ENCODE results near the gene NUDT3.

The NUDT3 gene

GRCh38 chr6:34295721-34296120 is 96.7 kb downstream of the NUDT3 start:
- TF ChIP-seq CTCF (conservative IDR thresholded peaks at IDR 0.05; ENCODE audit: low read depth, low read length), result no peak
- no peak overlapping the region for H3K27ac ChIP-seq

GRCh38 chr6:34292954-34293353 is 99.5 kb downstream of the NUDT3 start:
- Histone ChIP-seq H3K27ac (no peak overlapping the region), H3K9ac (no peak overlapping the region)

More at GRCh38 chr6:34295721-34296120, 96.7 kb downstream of the NUDT3 start:
- no peaks in the 10 kb centered on the region for H3K79me2 ChIP-seq (ENCODE audit: insufficient read depth, low read depth)
- H3K36me3 ChIP-seq (ENCODE audit: insufficient read depth), result peaks cover 4% of the 10 kb centered on the region; the same call in 1 of the 2 replicates
- no peak overlapping the region for H3K4me2 ChIP-seq
- H3K9ac ChIP-seq, result no peak overlapping the region
- H3K27me3 ChIP-seq (ENCODE audit: insufficient read depth, low read depth), result no peaks in the 10 kb centered on the region
- H4K20me1 ChIP-seq (ENCODE audit: insufficient read depth), result no peaks in the 10 kb centered on the region
- no peak overlapping the region for H3K4me3 ChIP-seq (IDR thresholded peaks at IDR 0.05; ENCODE audit: insufficient read depth, low read depth, low read length)
- H3K4me1 ChIP-seq (ENCODE audit: low read depth, poor library complexity, severe bottlenecking), result no peaks in the 10 kb centered on the region
- no peak overlapping the region for H2AFZ ChIP-seq (ENCODE audit: low read depth)

GRCh38 chr6:34289137-34289536 is 103.3 kb downstream of the NUDT3 start:
- Histone ChIP-seq H3K79me2 (ENCODE audit: insufficient read depth, low read depth) (no peaks in the 10 kb centered on the region), H3K4me2 (no peak overlapping the region), H3K27ac (no peak overlapping the region), H3K27me3 (ENCODE audit: insufficient read depth, low read depth) (no peaks in the 10 kb centered on the region), H2AFZ (ENCODE audit: low read depth) (no peak overlapping the region), H3K9ac (no peak overlapping the region), H4K20me1 (ENCODE audit: insufficient read depth) (no peaks in the 10 kb centered on the region), H3K4me1 (ENCODE audit: low read depth, poor library complexity, severe bottlenecking) (no peaks in the 10 kb centered on the region), H3K4me3 (IDR thresholded peaks at IDR 0.05; ENCODE audit: insufficient read depth, low read depth, low read length) (no peak overlapping the region), H3K36me3 (ENCODE audit: insufficient read depth) (no peaks in the 10 kb centered on the region)
- TF ChIP-seq CTCF (conservative IDR thresholded peaks at IDR 0.05; ENCODE audit: low read depth, low read length), result no peak

More at GRCh38 chr6:34292954-34293353, 99.5 kb downstream of the NUDT3 start:
- no peaks in the 10 kb centered on the region for H3K79me2 ChIP-seq (ENCODE audit: insufficient read depth, low read depth)
- no peak for TF ChIP-seq CTCF (conservative IDR thresholded peaks at IDR 0.05; ENCODE audit: low read depth, low read length)
- no peak overlapping the region for H3K4me2 ChIP-seq
- H3K27me3 ChIP-seq (ENCODE audit: insufficient read depth, low read depth), result no peaks in the 10 kb centered on the region
- no peaks in the 10 kb centered on the region for H4K20me1 ChIP-seq (ENCODE audit: insufficient read depth)
- H3K4me3 ChIP-seq (IDR thresholded peaks at IDR 0.05; ENCODE audit: insufficient read depth, low read depth, low read length), result no peak overlapping the region
- H3K4me1 ChIP-seq (ENCODE audit: low read depth, poor library complexity, severe bottlenecking), result no peaks in the 10 kb centered on the region
- peaks cover 4% of the 10 kb centered on the region; the same call in 1 of the 2 replicates for H3K36me3 ChIP-seq (ENCODE audit: insufficient read depth)
- H2AFZ ChIP-seq (ENCODE audit: low read depth), result no peak overlapping the region

GRCh38 chr6:34288581-34288980 is 103.9 kb downstream of the NUDT3 start:
- no peak overlapping the region for H3K9ac ChIP-seq
- H3K4me3 ChIP-seq (IDR thresholded peaks at IDR 0.05; ENCODE audit: insufficient read depth, low read depth, low read length), result no peak overlapping the region
- H3K79me2 ChIP-seq (ENCODE audit: insufficient read depth, low read depth), result no peaks in the 10 kb centered on the region
- H3K27me3 ChIP-seq (ENCODE audit: insufficient read depth, low read depth), result no peaks in the 10 kb centered on the region
- H2AFZ ChIP-seq (ENCODE audit: low read depth), result no peak overlapping the region
- H3K4me1 ChIP-seq (ENCODE audit: low read depth, poor library complexity, severe bottlenecking), result no peaks in the 10 kb centered on the region
- H4K20me1 ChIP-seq (ENCODE audit: insufficient read depth), result no peaks in the 10 kb centered on the region
- no peak overlapping the region for H3K4me2 ChIP-seq
- H3K27ac ChIP-seq, result no peak overlapping the region
- no peak for TF ChIP-seq CTCF (conservative IDR thresholded peaks at IDR 0.05; ENCODE audit: low read depth, low read length)
- H3K36me3 ChIP-seq (ENCODE audit: insufficient read depth), result no peaks in the 10 kb centered on the region
